Chondrocyte (in vitro differentiated cells): ENCODE measurements around the gene KIF4A. TPM values are rescaled to one million over a fixed set of nuclear protein-coding genes. Genes with fewer than 3 reads are reported as not detected.

Experiments
- DNase-seq: peaks from one replicate; pipeline ENCODE4 v3.0.0; 2021; ENCODE audit warnings: mixed read lengths, low spot score
- H3K27ac Mint-ChIP-seq: one replicate; pipeline ENCODE4 v1.8.0; 2021; ENCODE audit warnings: mild to moderate bottlenecking, moderate library complexity, mixed read lengths; ENCODE audit not compliant: unreplicated experiment
- H3K27me3 Mint-ChIP-seq: 2 replicates; pipeline ENCODE4 v1.8.0; 2021; ENCODE audit warnings: low read depth, mixed read lengths
- H3K36me3 Mint-ChIP-seq: 2 replicates; pipeline ENCODE4 v1.8.0; 2021; ENCODE audit warnings: low read depth, mixed read lengths
- H3K4me1 Mint-ChIP-seq: 2 replicates; pipeline ENCODE4 v1.8.0; 2021; ENCODE audit warnings: low read depth, mild to moderate bottlenecking, mixed read lengths
- H3K4me3 Mint-ChIP-seq: one replicate; pipeline ENCODE4 v1.8.0; 2021; ENCODE audit warnings: mild to moderate bottlenecking, moderate library complexity, mixed read lengths; ENCODE audit not compliant: unreplicated experiment
- H3K9me3 Mint-ChIP-seq: 2 replicates; pipeline ENCODE4 v1.8.0; 2021; ENCODE audit warnings: low read depth, mixed read lengths
- CTCF ChIP-seq: fragments of 200-600 bp; sonication (generic); IDR thresholded peaks from 2 replicates; pipeline ENCODE4 v1.5.0; 2021; ENCODE audit warnings: antibody characterized with exemption, mild to moderate bottlenecking, moderate library complexity
- total RNA-seq: library from RNA; stranded (reverse); gene quantifications from 3 replicates; pipeline ENCODE4 v1.2.1, GENCODE V29; 2021

Gene KIF4A
- total RNA-seq, 1 donor from 2014 or later = 5.9 TPM

GRCh38 chrX:70247252-70247651 lies 42.7 kb upstream of the KIF4A start:
- DNase-seq = no peak
- no peaks in the 10 kb centered on the region for H3K27me3 Mint-ChIP-seq
- H3K27ac Mint-ChIP-seq = no peak overlapping the region
- no peaks in the 10 kb centered on the region for H3K4me1 Mint-ChIP-seq
- H3K36me3 Mint-ChIP-seq = no peaks in the 10 kb centered on the region
- H3K9me3 Mint-ChIP-seq = peaks cover 15% of the 10 kb centered on the region
- no peak for TF ChIP-seq CTCF
- no peak overlapping the region for H3K4me3 Mint-ChIP-seq

- Mint-ChIP-seq H3K27me3 (no peaks in the 10 kb centered on the region), H3K4me1 (no peaks in the 10 kb centered on the region), H3K4me3 (no peak overlapping the region), H3K27ac (no peak overlapping the region), H3K36me3 (no peaks in the 10 kb centered on the region), H3K9me3 (peaks cover 30% of the 10 kb centered on the region)
- no peak for TF ChIP-seq CTCF
- no peak for DNase-seq
Measured at GRCh38 chrX:70252491-70252890, 37.4 kb upstream of the KIF4A start.

- Mint-ChIP-seq H3K4me1 (no peaks in the 10 kb centered on the region), H3K27me3 (no peaks in the 10 kb centered on the region), H3K9me3 (peaks cover 30% of the 10 kb centered on the region), H3K27ac (no peak overlapping the region), H3K4me3 (no peak overlapping the region), H3K36me3 (no peaks in the 10 kb centered on the region)
- DNase-seq = no peak
- no peak for TF ChIP-seq CTCF
Measured at GRCh38 chrX:70253377-70254062, 36.4 kb upstream of the KIF4A start.

- Mint-ChIP-seq H3K4me3 (no peak overlapping the region), H3K27ac (no peak overlapping the region), H3K36me3 (no peaks in the 10 kb centered on the region), H3K9me3 (peaks cover 30% of the 10 kb centered on the region), H3K27me3 (no peaks in the 10 kb centered on the region), H3K4me1 (no peaks in the 10 kb centered on the region)
- no peak for DNase-seq
- no peak for TF ChIP-seq CTCF
Measured at GRCh38 chrX:70254063-70254400, 35.9 kb upstream of the KIF4A start.

DNA sequence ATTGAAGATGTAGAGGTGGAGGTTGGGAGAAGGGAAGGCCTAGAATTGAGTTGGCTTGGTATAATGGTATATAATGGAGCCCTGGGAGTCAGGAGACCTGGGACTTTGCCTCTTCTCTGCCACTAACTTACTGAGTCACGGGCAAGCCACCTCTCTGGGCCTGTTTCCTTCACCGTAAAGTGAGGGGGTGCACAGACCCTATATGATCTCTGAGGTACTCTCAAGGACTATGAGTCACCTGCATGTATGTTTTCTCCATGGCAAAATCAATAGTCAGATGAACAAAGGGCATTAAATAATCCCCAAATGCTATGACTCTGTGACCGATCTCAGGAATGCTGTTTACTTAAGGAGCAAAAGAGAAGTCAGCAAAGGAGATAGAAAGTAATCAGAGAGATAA lies 35.0 kb upstream of the KIF4A start:
- H3K9me3 Mint-ChIP-seq = peaks cover 29% of the 10 kb centered on the region
- H3K27me3 Mint-ChIP-seq = no peaks in the 10 kb centered on the region
- no peaks in the 10 kb centered on the region for H3K4me1 Mint-ChIP-seq
- no peak for TF ChIP-seq CTCF
- no peak overlapping the region for H3K27ac Mint-ChIP-seq
- no peak overlapping the region for H3K4me3 Mint-ChIP-seq
- no peaks in the 10 kb centered on the region for H3K36me3 Mint-ChIP-seq
- no peak for DNase-seq
